NCI-H82 (cell line): ENCODE results near the gene SLC39A8.
A peak's percentile ranks its signal among the peaks of the same experiment; 100 is the strongest.
"Not testable (repeated sequence)": the region's sequence is repeated elsewhere in the genome, so short reads cannot be mapped to it uniquely, and the experiment has no call there.

Experiments
- DNase-seq: peaks from one replicate; lab custom pipeline; 2025; lab: John Stamatoyannopoulos, UW

The SLC39A8 gene

DNA sequence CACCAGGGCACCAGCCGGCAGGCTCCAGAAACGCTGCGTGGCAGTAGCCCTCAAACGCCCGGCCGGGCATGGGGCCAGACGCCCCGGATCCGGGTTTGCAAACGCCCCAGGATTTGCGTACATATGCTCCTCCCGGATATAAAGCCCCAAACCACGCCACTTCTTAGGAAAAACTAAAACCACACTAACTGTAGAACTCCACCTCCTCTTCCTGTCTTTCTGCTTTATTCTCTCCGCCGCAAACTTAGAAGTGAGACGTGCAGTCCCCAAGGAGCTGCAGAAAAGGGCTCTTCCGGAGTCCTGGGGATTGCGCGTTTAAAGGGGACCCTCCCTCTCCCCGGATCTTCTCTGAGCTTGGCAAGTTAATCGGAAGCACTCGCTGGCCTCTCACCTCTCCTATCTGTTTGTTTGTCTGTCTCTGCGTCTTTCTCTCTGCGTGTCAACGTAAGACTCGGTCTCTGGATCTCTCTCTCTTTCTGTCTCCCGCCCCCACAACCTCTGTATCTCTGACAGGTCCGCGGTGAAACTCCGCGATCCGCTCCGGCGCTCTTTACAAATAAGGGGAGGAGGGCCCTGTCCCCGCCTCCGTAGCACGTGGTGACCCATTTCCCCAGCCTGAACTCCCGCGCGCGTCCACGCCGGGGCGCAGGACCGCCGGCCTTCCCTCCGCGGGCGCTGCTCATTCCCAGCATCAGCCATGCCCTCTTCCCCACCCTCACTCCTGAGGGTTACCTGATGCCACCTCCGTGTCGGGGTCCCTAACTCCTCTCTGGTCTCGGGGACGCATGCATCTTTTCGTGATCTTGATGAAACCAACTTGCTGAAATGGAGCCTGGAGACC lies at the start of gene SLC39A8:
Gene SLC39A8, minus strand, starts transcription at position 529 of the 841 bp plus-strand sequence. CDS start 820 bp downstream, outside the sequence.
- DNase-seq: peak; percentile 87

DNA sequence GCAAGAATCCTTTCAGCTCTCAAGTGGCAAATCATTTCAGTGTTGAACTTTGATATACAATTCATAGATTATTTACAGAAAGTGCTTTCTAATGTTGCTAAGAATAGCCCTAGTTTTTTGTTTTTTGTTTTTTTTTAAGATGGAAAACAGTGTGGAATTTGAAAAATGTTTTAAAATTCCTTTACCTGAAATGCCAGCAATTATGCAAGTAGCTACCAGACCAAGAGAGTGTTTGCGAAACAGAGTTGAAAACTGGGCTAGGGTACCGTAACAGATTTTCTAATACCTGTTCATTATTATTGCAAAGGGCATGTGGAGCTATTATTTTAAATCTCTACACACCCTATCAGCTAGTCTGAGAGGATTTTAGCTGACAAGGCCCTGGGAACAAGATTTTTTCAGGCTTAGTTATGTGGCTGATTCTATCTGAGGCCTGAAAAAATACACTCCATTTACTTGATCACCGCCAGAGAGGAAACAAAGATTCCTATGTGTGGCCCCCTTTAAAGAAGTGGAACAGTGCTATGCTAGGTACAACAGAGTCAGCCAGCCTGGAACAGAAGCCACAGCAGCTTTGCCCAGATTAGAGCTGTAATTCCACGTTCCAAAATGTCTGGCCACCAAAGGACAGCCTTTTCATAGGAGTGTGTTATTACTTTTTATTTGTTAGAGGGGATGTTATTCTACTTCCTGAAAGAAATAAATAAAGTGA lies 46.9 kb upstream of the SLC39A8 start:
- peak; percentile 9 for DNase-seq

DNA sequence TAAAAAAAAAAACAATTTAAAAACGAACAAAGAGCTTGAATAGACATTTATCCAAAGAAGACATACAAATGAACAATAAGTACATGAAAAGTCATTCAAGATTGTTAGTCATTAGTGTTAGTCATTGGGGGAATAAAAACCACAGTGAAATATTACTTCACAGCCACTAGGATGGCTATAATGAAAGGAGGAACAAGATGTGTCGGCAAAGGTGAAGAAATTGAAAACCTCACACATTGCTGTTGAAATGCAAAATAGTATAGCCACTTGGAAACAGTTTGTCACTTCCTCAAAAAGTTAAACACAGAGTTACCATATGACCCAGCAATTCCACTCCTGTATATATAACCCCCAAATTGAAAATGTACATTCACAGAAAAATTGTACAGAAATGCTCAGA lies 45.2 kb upstream of the SLC39A8 start:
- DNase-seq: no peak

- DNase-seq: no peak
Observed at GRCh38 chr4:102388611-102389010, 43.3 kb upstream of the SLC39A8 start.

DNA sequence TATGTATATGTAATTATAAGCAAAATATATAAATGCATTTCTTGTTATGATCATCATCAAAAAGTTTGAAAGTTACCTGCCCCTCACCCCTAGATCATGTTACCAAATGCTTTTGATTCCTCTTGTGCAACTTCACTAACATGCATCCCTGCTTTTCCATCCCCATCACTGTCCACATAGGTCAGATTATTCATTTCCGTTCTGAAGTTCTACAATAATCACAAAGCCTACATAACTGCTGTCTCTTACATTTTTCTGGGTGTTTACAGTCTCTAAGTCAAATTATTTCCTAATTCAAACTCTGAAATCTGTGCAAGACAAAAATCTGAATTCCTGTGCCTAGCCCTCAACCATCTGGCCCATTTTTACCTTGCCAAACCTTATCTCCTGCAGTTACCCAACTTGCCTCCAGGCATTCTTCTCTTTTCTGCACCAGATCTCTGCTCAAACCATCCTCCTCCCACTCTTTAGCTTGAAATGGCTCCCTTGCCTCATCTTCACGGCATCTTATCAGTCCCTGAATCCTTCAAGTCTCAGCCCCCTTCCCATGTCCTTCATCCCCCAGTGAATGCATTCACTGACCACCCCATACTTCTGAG lies 42.4 kb upstream of the SLC39A8 start:
- no peak for DNase-seq

DNA sequence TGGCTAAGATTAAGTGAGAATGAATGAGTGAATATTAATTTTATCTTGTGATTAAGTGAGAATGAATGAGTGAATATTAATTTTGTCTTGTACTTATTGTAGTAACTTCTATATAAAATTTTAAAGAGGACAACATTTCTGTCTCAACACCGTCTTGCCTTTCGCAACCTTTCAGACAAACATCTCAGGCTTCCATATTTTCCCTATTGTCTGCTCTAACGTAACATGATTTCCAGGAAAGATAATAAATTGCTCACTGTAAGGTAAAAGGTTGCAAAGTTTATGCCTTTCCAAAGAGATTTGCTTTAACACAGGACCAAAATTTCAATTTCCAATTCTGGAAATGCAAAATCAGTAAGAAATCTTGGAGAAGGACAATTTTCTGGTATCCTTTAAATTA lies 41.7 kb upstream of the SLC39A8 start:
- no peak for DNase-seq

DNA sequence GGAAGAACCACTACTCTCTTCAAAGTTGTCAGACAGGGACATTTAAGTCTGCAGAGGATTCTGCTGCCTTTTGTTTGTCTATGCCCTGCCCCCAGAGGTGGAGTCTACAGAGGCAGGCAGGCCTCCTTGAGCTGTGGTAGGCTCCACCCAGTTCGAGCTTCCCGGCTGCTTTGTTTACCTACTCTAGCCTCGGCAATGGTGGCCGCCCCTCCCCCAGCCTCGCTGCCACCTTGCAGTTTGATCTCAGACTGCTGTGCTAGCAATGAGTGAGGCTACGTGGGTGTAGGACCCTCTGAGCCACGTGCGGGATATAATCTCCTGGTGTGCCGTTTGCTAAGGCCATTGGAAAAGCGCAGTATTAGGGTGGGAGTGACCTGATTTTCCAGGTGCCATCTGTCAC lies 35.0 kb upstream of the SLC39A8 start:
- DNase-seq: not testable (repeated sequence)

GRCh38 chr4:102362922-102363432 lies 17.7 kb upstream of the SLC39A8 start:
- peak; percentile 63 for DNase-seq

- DNase-seq: no peak
Observed at GRCh38 chr4:102358128-102358527, 12.8 kb upstream of the SLC39A8 start.

DNA sequence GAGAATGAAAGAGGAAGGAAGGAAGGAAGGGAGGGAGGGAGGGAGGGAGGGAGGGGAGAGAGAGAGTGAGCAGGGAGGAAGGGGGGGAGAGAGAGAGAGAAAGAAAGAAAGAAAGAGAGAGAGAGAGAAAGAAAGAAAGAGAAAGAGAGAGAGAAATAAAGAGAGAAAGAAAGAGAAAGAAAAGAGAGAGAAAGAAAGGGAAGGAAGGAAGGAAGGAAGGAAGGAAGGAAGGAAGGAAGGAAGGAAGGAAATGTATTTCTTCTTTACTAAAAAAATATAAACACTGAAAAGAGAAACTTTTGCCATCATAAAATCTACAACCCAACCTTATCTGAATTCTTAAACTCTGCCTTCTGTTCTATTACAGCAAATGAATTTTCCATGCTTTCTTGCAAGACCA lies 12.4 kb upstream of the SLC39A8 start:
- DNase-seq: not testable (repeated sequence)

DNA sequence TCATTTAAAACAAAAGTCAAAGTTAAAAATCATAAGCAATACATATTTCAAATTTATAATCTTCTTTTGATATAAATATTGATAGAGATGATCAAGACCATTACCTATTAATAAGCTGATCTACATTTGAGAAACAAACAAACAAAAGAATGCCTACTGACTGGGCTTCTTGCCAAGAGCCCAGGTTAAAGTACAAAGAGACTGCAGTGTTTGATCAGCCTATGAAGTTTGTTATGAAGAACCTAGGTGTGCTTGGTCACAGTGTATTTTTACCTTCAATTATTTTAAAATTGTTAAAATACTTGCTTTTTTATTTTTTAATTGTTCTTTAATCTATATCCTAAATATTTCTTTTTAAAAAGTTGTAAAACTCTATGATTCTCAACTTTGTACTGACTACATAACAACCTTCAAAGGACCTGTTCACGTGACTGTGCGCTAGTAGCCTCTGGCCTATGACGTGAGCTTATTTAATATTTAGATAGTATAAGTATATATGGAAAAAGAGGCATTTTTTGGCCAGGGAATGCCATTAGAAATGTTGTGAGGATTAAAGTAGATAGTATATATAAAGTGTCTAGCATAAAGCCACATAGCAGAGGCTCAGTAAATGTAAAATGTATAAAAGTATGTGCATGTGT lies 11.4 kb upstream of the SLC39A8 start:
- DNase-seq: no peak

DNA sequence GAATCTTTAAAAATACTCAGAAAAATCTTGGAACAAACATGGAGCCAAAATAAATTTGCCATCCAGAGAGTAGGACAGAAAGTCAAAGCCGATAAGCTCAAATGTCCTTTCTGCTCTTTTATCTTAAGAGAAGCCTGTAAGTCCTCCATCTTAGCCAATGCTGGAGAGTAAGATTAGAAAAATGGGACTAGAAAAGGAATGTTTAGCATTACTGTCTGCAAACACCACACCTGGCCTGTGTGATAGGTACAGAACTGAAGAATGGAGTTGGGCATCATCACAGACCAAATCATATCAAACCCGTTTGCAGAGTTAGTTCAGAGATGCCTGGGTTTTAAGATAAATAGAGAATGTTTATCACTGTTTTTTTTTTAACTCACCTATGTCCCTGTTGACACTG lies 10.5 kb upstream of the SLC39A8 start:
- DNase-seq: no peak

DNA sequence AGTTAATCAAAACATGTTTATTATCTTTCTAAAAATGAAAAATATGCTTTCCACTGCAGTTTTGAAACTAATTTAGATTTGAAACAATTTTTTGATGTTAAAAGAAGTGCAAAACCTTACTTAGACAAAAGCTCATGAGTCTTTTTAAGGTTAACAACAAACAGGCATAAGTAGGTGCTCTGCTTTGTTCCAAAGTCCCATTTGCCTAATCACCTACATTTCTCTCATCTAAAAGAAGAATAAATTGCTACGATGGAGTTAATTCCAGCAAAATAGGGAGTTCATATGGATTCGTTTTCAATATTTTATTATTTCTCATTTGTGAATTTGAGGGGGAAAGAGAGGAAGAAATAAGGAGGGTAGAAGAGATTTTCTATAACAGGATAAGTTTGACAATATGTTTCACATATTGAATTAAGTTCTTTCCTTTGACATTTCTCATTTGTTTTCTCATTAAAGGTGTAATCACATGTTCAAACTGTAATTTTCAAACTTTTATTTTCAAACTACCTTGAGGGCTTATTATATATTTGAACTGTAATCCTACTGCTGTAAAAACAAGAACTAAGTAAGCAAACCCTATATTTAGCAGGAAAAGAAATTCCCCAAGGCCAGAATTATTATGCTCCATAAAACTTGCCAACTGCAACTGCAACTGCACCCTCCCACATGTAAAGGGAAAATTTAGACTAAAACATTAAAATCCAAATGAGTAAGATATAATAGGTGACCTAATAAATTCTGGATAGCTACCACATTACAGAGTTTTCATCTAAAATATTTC lies 9.6 kb upstream of the SLC39A8 start:
- no peak for DNase-seq

DNA sequence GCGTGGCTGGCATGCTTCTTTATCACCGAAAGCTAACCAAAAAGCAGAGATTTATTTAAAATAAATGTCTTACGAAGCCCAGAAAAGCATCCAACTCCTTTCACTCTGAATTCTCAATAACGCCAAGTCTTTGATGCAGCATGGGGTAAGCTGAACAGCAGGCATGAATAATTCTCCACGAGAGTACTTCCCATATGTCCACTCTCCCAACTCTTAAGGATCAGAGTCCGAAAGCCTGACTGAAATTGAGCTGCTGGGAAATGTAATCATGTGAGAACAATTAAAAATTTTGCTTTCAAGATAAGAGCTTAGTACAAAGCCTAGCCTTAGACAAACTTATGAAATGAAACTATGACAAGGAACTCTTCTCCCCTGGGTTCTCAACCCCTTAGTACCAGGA lies 7.5 kb upstream of the SLC39A8 start:
- DNase-seq: no peak

DNA sequence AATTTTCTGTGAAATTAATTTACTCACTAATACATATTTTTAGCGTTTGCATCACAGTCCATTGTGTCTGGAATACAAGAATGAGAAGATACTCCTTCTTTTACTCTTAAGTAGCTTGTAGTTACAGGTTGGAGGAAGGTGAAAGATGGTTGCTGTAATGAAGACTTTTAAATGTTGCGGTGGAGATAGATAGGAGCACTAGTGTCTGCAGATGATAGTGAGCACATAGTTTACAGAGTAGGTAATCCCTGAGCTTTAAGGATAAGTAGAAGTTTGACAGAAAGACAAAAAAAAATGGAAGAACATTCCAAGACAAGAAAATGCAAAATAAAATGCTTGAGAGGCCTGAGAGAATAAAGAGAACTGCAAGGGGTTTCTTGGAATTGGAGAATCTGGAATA lies 5.4 kb upstream of the SLC39A8 start:
- no peak for DNase-seq

- no peak for DNase-seq
Observed at GRCh38 chr4:102348701-102349100, 3.4 kb upstream of the SLC39A8 start.

GRCh38 chr4:102345795-102346100 lies 466 bp upstream of the SLC39A8 start:
- no peak for DNase-seq

GRCh38 chr4:102344520-102344953 lies 745 bp downstream of the SLC39A8 start:
- DNase-seq: peak; percentile 64

GRCh38 chr4:102343964-102344519 lies 1.2 kb downstream of the SLC39A8 start:
- DNase-seq: peak; percentile 76

GRCh38 chr4:102342404-102343074 lies 2.7 kb downstream of the SLC39A8 start:
- no peak for DNase-seq

DNA sequence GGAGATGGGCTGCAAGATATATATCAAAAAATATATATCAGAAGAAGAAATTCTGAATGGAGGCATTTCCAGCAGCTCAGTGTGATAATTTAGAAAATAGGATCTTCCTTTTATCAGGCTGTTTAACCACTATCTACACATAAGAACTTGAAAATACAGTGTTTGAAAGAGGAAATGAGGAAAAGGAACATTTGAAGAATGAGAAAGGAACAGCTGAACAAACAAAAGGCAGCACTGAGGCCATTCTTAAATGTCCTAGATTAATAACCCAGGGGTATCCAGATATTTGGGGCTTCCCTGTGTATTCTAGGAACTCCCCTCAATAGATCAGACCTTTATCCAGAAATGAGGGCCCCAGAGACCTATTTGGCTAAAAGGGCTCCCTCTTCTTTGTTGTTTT lies 4.1 kb downstream of the SLC39A8 start:
- DNase-seq: no peak
